Spleen (tissue), 11 donors: ENCODE results near the gene CNTN5. TPM values are rescaled to one million over a fixed set of nuclear protein-coding genes. Genes with fewer than 3 reads are reported as not detected.

ENCODE experiments used
- DNase-seq: peaks from one replicate; pipeline ENCODE4 v3.0.0-alpha.2; 2020
- H3K27ac ChIP-seq, 8 donors: fragments of 200-600 bp; sonication (generic) in 7 of 8; 1 replicate in 4 of 8; 2 replicates in 4 of 8; pipeline versions ENCODE4 v1.5.0 to v1.8.0; 2016 to 2021; ENCODE audit warnings: inconsistent platforms in 4 of 8, mild to moderate bottlenecking in 4 of 8, moderate library complexity in 1 of 8
- H3K27me3 ChIP-seq, 7 donors: fragments of 200-600 bp; sonication (generic) in 6 of 7; replicated peaks in 1 of 7; 1 replicate in 4 of 7; 2 replicates in 3 of 7; pipeline versions ENCODE4 v1.5.0 to v1.8.0; 2016 to 2021; ENCODE audit warnings: inconsistent platforms in 3 of 7, mild to moderate bottlenecking in 1 of 7
- H3K36me3 ChIP-seq, 6 donors: fragments of 200-600 bp; sonication (generic) in 5 of 6; 1 replicate in 4 of 6; 2 replicates in 2 of 6; pipeline versions ENCODE4 v1.5.0 to v1.8.0; 2016 to 2021; ENCODE audit warnings: inconsistent platforms in 2 of 6
- H3K4me1 ChIP-seq, 6 donors: fragments of 200-600 bp; sonication (generic) in 5 of 6; 1 replicate in 3 of 6; 2 replicates in 3 of 6; pipeline versions ENCODE4 v1.5.0 to v1.8.0; 2016 to 2021; ENCODE audit warnings: inconsistent platforms in 3 of 6
- H3K4me3 ChIP-seq, 8 donors: fragments of 200-600 bp; sonication (generic) in 7 of 8; 1 replicate in 4 of 8; 2 replicates in 4 of 8; pipeline versions ENCODE4 v1.5.0 to v1.8.0; 2016 to 2021; ENCODE audit warnings: inconsistent platforms in 4 of 8, mild to moderate bottlenecking in 4 of 8, moderate library complexity in 2 of 8
- H3K9me3 ChIP-seq, 8 donors: fragments of 200-600 bp; sonication (generic) in 7 of 8; 1 replicate in 4 of 8; 2 replicates in 4 of 8; pipeline versions ENCODE4 v1.5.0 to v1.8.0; 2016 to 2021; ENCODE audit warnings: inconsistent platforms in 4 of 8
- POLR2A ChIP-seq, 3 donors: fragments of 450-650 bp; IDR thresholded peaks; one replicate each; pipeline ENCODE4 v1.5.1; 2017; ENCODE audit warnings: antibody characterized with exemption in 3 of 3, mild to moderate bottlenecking in 1 of 3
- POLR2AphosphoS5 ChIP-seq, 3 donors: sonication (generic); formaldehyde crosslinking; IDR thresholded peaks; one replicate each; pipeline ENCODE4 v1.5.1; 2017; ENCODE audit warnings: antibody characterized with exemption in 3 of 3
- WGBS, 5 donors: extraction: QIAGEN DNeasy Blood & Tissue Kit in 3 of 5; methylation state at CpG; one replicate each; pipeline versions ENCODE4 v1.1.5 to v1.1.7; 2013 to 2018; 5-methylcytosine and 5-hydroxymethylcytosine counted together
- intact Hi-C: fragments of 100-400 bp; cut with DNase I; formaldehyde crosslinking; loops from one replicate; pipeline ENCODE4 v1.15.0; 2023; ENCODE audit warnings: low total_unique reads
- polyA plus RNA-seq, 3 donors: library from polyadenylated mRNA; stranded (reverse); fragments of 200-250 nt; gene quantifications; one replicate each; pipeline ENCODE4 v1.2.1, GENCODE V29; 2013
- total RNA-seq, 7 donors: library from RNA; depleted of rRNA in 3 of 7; stranded (reverse); fragments of >200 nt in 3 of 7; fragmentation: NEBNext Ultra II Directional in 4 of 7; extraction: Animal tissue kit (Norgen Biotek cat#: 25700) in 4 of 7; gene quantifications; one replicate each; pipeline versions ENCODE4 v1.1.0 to v1.2.1, GENCODE V29; 2016 to 2021
- TF ChIP-seq, protein P1 (sequence below), 11 experiments: fragments of 200-600 bp in 7 of 11; fragments of 450-650 bp in 4 of 11; sonication (generic) in 4 of 11; IDR thresholded peaks in 8 of 11; conservative IDR thresholded peaks in 3 of 11; 1 replicate in 7 of 11; 2 replicates in 4 of 11; pipeline versions ENCODE4 v1.4.0 to v1.8.0; 2016 to 2021; ENCODE audit warnings: antibody characterized with exemption in 11 of 11, inconsistent platforms in 4 of 11, mild to moderate bottlenecking in 1 of 11
- donor health status: healthy with polysubstance abuse.
- donor health status: DM: no; HTN: no; CAD: no; lungs with moderate emphysema.
- donor health status: DM: no; HTN: no; CAD: no.
- donor health status: Bipolar disorder and iron deficiency.
- donor health status: healthy.
- donor health status: DM: no; HTN: no; CAD: no.
- donor health status: DM: yes; HTN: yes; CAD: no.

The CNTN5 gene
- total and polyA plus RNA-seq, 10 donors, result 0.02 TPM; not detected in 8

DNA sequence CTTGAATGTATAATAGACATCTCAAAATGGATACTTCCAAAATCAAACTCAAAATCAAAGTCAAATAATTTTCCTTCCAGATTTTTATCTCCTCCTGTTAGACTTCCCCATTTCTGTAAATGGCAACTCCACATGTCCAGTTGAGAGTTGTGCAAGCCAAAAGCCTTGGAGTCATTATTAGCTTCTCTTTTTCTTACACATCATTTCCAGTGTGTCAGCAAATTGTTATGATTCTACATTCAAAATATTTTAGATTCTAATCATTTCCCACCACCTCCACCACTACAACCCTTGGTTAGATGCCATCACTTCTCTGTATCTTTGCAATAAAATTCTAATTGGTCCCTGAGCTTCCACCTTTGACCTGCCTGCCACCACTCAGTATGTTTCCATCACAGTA, 155.7 kb downstream of the CNTN5 start:
- Histone ChIP-seq H3K27ac (no peak overlapping the region), H3K9me3 (peaks cover 0 to 15% (median 0%) of the 10 kb centered on the region in 8 donors), H3K27me3 (no peaks in the 10 kb centered on the region), H3K4me3 (no peak overlapping the region), H3K36me3 (no peaks in the 10 kb centered on the region), H3K4me1 (no peaks in the 10 kb centered on the region)
- no peak for TF ChIP-seq POLR2AphosphoS5 (IDR thresholded peaks at IDR 0.05)
- TF ChIP-seq, protein P1, sequence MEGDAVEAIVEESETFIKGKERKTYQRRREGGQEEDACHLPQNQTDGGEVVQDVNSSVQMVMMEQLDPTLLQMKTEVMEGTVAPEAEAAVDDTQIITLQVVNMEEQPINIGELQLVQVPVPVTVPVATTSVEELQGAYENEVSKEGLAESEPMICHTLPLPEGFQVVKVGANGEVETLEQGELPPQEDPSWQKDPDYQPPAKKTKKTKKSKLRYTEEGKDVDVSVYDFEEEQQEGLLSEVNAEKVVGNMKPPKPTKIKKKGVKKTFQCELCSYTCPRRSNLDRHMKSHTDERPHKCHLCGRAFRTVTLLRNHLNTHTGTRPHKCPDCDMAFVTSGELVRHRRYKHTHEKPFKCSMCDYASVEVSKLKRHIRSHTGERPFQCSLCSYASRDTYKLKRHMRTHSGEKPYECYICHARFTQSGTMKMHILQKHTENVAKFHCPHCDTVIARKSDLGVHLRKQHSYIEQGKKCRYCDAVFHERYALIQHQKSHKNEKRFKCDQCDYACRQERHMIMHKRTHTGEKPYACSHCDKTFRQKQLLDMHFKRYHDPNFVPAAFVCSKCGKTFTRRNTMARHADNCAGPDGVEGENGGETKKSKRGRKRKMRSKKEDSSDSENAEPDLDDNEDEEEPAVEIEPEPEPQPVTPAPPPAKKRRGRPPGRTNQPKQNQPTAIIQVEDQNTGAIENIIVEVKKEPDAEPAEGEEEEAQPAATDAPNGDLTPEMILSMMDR (IDR thresholded peaks at IDR 0.05 in 8 of 11, conservative IDR thresholded peaks at IDR 0.05 in 3 of 11), result no peak
- intact Hi-C loops, result no loop called here
- no peak for DNase-seq

DNA sequence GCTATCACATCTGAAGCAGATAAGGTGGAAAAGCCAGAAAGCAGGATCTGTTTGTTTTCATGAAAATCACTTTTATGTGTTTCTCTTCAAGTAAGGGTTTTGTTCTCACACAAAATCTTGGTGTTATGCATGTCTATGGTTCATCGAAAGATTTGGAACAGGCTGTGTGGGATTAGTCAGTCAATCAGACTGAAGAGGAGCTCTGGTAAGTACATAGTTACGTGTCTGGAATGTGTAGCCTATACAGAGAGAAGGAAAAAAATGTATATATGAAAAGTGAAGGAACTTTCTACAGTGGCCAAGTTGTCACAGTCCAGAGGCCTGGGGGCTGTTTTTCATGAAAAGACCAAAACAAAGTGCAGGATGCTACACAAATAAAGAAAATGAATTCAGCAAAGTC, 156.7 kb downstream of the CNTN5 start:
- Histone ChIP-seq H3K27me3 (no peaks in the 10 kb centered on the region), H3K27ac (no peak overlapping the region), H3K4me3 (no peak overlapping the region), H3K36me3 (no peaks in the 10 kb centered on the region), H3K9me3 (peaks cover 0 to 15% (median 0%) of the 10 kb centered on the region in 8 donors), H3K4me1 (no peaks in the 10 kb centered on the region)
- intact Hi-C loops, result no loop called here
- no peak for DNase-seq
- TF ChIP-seq POLR2AphosphoS5 (IDR thresholded peaks at IDR 0.05) (no peak), POLR2A (IDR thresholded peaks at IDR 0.05) (no peak)
- TF ChIP-seq, protein P1 (IDR thresholded peaks at IDR 0.05 in 8 of 11, conservative IDR thresholded peaks at IDR 0.05 in 3 of 11), result no peak
- WGBS, 5 donors, result 72 to 86% (median 78%) methylated on average over 2 of the region's 2 CpGs

DNA sequence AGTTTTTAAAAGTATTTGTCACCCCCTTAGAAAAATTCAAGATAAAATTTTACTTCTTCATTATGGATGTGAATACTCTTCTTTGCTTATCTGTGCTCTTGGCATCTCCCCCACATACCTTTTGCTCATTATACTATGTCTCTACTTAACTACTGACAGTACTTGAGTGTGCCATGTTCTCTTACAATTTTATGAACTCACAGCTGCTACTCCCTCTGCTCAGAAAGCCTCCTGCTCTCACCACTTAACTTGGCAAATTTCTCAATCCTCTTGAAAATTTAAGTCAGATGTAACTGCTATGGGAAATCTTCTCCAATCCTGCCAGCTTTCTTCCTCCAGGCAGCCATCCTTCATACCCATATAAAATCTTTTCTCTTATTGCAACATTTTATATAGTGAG, 163.4 kb downstream of the CNTN5 start:
- no peak overlapping the region for H3K4me3 ChIP-seq
- TF ChIP-seq POLR2AphosphoS5 (IDR thresholded peaks at IDR 0.05), result no peak
- TF ChIP-seq POLR2A (IDR thresholded peaks at IDR 0.05), result no peak
- TF ChIP-seq, protein P1 (IDR thresholded peaks at IDR 0.05 in 8 of 11, conservative IDR thresholded peaks at IDR 0.05 in 3 of 11), result no peak
- DNase-seq, result no peak
- no peak overlapping the region for H3K27ac ChIP-seq
- H3K36me3 ChIP-seq, result no peaks in the 10 kb centered on the region
- no peaks in the 10 kb centered on the region for H3K4me1 ChIP-seq
- peaks cover 0 to 6% (median 0%) of the 10 kb centered on the region in 8 donors for H3K9me3 ChIP-seq
- no peaks in the 10 kb centered on the region for H3K27me3 ChIP-seq
- intact Hi-C loops, result no loop called here

DNA sequence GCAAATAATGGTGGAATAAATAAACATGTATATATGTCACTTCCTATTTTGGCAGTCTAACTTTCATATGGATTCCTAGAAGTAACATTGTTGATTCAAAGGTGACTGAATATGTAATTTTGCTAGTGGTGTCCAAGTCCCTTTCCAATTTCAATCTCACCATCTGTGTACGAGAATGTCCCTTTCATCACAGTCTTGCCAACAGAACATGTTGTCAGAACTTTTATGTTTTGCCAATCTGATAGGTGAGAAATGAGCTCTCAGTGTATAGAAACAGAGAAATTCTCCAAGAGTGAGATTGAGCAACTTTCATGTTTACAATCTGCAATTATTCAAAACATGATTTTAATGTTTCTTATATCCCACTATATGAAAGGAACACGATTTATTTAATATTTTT, 167.5 kb downstream of the CNTN5 start:
- WGBS, 5 donors, result 76 to 89% (median 81%) methylated on average over 2 of the region's 2 CpGs
- no peak for DNase-seq
- no peaks in the 10 kb centered on the region for H3K4me1 ChIP-seq

More for the DNA sequence above, 167.5 kb downstream of the CNTN5 start:
- Histone ChIP-seq H3K27ac (no peak overlapping the region), H3K4me3 (no peak overlapping the region), H3K36me3 (no peaks in the 10 kb centered on the region), H3K9me3 (peaks cover 0 to 6% (median 0%) of the 10 kb centered on the region in 8 donors), H3K27me3 (no peaks in the 10 kb centered on the region)
- intact Hi-C loops, result no loop called here
- no peak for TF ChIP-seq POLR2AphosphoS5 (IDR thresholded peaks at IDR 0.05)
- TF ChIP-seq POLR2A (IDR thresholded peaks at IDR 0.05), result no peak
- TF ChIP-seq, protein P1 (IDR thresholded peaks at IDR 0.05 in 8 of 11, conservative IDR thresholded peaks at IDR 0.05 in 3 of 11), result no peak
